Neural progenitor cell (in vitro differentiated cells): ENCODE results near the gene BIK.

Source experiments
- EZH2 ChIP-seq: fragments of 200-600 bp; sonication (generic); IDR thresholded peaks from 2 replicates; pipeline ENCODE4 v1.6.1; 2017; ENCODE audit warnings: antibody characterized with exemption, mild to moderate bottlenecking, moderate library complexity
- EZH2phosphoT487 ChIP-seq: fragments of 200-600 bp; sonication (generic); IDR thresholded peaks from 2 replicates; pipeline ENCODE4 v1.6.1; 2017; ENCODE audit warnings: antibody characterized with exemption
- TF ChIP-seq, protein P1 (sequence below): fragments of 200-600 bp; sonication (generic); IDR thresholded peaks from 2 replicates; pipeline ENCODE4 v1.5.1; 2017; ENCODE audit warnings: antibody characterized with exemption, mild to moderate bottlenecking

DNA sequence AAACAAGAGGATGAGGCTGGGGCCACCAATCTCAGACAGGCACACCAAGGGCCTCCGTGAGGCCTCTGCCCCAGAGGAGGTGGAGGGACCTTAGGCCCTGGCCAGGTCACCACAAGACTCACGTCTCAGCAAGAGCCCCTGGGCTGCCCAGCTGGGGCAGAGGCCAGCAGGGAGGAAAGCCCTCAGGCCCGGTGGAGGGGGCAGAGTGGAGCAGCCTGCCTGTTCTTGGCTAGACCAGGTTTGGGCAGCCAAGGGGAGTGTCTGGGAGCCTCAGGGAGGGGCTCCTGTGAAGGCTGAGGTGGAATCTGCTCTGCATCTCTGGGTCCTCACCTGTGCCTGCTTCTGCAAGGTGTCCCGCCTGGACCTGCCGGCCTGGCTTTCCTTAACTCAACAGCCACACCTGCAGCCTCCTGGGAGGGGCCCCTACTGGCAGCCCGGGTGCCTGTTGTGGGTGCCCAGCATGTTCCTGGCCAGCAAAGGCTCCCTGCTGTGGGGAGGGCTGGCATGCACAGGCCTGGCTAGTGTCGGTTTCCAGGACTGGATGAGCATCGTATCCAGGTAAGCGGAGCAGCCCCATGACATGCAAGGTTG, 64.5 kb downstream of the BIK start:
- TF ChIP-seq, protein P1, sequence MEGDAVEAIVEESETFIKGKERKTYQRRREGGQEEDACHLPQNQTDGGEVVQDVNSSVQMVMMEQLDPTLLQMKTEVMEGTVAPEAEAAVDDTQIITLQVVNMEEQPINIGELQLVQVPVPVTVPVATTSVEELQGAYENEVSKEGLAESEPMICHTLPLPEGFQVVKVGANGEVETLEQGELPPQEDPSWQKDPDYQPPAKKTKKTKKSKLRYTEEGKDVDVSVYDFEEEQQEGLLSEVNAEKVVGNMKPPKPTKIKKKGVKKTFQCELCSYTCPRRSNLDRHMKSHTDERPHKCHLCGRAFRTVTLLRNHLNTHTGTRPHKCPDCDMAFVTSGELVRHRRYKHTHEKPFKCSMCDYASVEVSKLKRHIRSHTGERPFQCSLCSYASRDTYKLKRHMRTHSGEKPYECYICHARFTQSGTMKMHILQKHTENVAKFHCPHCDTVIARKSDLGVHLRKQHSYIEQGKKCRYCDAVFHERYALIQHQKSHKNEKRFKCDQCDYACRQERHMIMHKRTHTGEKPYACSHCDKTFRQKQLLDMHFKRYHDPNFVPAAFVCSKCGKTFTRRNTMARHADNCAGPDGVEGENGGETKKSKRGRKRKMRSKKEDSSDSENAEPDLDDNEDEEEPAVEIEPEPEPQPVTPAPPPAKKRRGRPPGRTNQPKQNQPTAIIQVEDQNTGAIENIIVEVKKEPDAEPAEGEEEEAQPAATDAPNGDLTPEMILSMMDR, result no peak
- no peak for TF ChIP-seq EZH2
- no peak for TF ChIP-seq EZH2phosphoT487
